Hypothalamus (tissue), 51 donors: Measurements from ENCODE around the gene UPF2.

Experiments
- DNase-seq, 51 donors: peaks; one replicate each; lab custom pipeline; 2025; lab: John Stamatoyannopoulos, UW

Gene UPF2

GRCh38 chr10:11962176-11962575 is 80.4 kb downstream of the UPF2 start:
- no peak for DNase-seq

GRCh38 chr10:11961771-11962170 is 80.8 kb downstream of the UPF2 start:
- DNase-seq: no peak

DNA sequence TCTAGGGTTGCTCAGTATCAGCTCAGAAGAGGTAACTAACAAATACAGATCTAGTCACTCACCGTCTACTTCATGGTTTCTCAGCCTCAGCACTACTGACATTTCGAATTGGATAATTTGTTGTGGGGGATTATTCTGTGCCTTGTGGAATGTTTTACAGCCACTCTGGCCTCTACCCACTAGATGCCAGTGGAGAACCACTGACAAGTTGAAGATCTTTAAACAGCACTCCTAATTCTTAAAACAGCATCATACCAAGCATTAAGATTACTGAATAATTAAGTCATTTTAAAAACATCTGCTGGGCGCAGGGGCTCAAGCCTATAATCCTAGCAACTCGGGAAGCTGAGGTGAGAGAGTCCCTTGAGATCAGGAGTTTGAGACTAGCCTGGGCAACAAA is 82.6 kb downstream of the UPF2 start:
- DNase-seq: no peak

- no peak for DNase-seq
Measured at GRCh38 chr10:11958956-11959355, 83.7 kb downstream of the UPF2 start.

DNA sequence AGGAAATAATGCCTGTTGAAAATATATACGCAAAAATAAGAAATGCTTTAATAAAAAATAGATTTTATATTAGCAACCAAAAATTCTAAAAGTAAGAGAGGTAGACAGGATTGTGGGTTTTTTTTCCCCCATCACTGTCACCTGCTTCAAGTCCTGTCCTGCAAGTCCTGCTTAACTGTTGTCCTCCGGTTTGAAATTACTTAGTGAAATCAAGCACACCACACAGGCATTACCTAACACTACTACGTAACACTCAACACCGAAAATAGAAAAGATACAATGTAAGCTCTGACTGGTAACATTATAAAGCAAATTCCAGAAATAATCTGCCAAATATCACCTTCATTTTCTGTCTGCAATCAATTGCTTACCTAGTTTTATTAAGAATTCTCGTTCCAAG is 90.9 kb downstream of the UPF2 start:
- no peak for DNase-seq

DNA sequence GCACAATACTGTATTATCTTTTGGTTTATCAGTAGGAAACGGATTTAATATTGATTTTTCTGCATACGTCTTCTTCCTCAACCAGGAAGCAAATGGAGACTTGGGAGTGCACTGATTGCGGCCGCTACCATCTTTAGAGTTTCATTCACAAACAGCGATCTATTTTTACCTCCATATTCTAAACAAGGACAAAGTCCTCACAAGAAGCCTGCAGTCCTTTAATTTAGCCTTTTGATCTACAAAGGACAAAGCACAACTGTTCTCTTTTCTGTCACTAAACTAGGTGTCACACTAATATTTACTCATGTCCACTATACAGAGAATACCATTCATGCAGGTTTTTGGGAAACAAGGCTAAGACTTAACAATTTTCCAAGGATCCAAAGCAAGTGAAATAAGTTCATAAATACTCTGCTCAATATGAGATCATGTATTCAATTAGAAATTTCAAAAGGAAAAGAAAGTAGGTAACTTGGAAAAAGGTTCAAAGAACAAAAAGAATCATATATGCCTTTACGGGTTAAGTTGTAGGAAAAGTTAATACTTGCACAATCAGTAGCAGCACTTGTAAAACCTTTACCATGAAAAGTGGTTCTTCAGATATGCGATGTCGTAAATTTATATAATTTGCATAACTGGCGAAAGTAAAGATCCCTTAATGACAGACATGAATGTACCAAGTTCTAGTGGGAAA is 92.1 kb downstream of the UPF2 start:
- no peak for DNase-seq

- DNase-seq: no peak
Measured at GRCh38 chr10:11949152-11949551, 93.5 kb downstream of the UPF2 start.

GRCh38 chr10:11946652-11947051 is 96.0 kb downstream of the UPF2 start:
- no peak for DNase-seq

- no peak for DNase-seq
Measured at GRCh38 chr10:11936389-11937152, 106.0 kb downstream of the UPF2 start.

DNA sequence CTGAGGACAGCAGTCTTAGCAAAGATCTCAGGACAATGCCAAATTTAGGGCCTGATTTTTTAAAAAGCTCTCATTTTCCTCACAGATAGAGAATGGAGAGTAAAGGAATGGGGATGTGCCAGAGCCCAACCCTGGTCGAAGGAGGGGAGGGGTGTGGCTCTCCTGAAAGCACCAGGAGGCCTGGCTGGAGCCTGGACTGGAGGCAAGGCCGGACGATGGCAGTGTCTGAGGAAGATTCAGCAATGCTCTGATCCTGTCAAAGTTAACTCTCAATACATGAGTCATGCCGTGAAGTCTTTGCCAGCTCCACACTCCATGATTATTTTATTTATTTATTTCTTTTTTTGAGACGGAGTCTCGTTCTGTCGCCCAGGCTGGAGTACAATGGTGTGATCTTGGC is 108.3 kb downstream of the UPF2 start:
- DNase-seq: no peak

DNA sequence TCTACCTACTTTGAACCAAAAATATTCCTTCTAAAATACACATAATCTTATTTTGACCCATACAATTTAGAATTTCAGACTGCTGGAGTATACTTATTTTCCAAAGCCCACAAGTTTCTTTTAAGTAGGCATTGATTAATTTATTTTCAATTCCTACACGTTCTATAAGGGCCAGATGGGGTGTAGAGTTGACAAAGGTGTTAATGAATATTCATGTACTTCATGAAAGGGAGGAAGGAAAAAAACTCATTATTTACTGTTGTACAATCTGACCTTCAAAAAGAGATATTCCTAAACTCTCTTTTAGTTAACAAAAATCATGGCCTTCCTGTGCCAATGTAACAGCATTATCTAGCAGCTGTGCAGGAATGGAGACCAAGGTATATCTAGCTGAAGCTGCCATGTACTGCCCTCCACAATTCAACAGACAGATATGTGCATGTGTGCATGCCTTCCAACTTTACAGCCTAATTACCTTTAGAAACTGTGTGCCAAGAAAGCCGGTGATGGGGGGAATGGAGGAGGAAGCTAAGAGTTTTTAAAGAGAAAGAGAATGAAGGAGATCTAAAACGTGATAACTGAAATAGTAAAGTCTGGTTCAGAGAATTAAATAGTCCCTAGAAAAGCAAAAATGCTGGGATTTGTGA is 108.9 kb downstream of the UPF2 start:
- no peak for DNase-seq

DNA sequence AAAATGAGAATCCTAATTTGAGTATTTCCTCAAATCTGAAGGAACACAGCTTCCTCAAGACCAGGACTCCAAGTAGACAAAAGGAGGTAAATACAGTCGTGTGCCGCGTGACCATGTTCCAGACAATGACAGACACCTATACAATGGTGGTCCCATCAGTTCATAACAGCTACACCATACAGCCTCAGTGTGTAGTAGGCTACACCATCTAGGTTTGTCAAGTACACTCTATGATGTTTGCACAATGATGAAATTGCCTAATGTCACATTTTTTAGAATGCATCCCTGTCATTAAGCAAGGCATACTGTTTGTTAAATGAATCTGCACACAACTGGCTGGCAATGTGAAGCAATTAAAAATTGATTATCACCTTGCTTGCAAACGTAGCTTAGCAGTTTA is 111.6 kb downstream of the UPF2 start:
- no peak for DNase-seq

DNA sequence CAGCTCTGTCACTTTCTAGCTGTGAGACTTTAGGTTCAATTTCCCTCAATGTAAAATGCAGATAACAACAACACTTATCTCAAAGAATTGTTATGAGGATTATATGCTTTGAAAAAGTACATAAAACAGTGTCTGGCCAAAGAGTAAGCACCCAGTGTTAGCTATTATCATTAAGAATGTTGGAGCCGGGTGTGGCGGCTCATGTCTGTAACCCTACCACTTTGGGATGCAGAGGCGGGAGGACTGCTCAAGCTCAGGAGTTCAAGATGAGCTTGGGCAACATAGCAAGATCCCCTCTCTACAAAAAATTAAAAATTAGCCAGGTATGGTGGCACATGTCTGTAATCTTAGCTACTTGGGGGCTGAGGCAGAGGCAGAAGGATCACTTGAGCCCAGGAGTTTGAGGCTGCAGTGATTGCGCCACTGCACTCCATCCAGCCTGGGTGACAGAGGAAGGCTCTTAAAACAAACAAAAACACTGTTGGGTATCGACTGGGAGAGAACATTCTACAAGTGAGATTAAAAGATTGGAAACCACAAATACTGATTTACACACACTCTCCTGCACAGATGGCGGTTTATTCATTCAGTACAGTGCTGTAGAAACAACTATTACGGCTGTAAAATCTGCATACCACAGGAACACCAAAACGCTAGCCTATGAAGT is 112.2 kb downstream of the UPF2 start:
- DNase-seq: no peak

- DNase-seq: no peak
Measured at GRCh38 chr10:11927746-11928145, 114.9 kb downstream of the UPF2 start.

GRCh38 chr10:11921800-11922392 is 120.7 kb downstream of the UPF2 start:
- DNase-seq: no peak

DNA sequence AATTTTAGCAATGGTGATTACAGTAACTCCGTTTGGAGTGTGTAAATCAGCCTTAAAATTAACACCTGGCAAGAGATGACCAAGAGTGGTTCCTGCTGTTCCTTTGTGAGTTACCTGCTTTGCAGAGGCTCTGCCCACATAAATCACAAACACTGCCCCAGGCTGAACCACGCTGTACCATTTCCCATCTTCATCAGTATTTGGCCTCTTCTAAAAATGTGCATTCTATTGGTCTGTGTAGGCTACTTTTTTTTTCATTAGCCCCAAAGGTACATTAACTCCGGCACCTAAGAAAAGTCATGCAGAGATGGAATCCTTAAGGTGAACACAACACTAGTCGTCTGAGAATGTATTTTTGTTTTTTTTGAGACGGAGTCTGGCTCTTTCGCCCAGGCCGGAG is 123.3 kb downstream of the UPF2 start:
- DNase-seq: no peak

- no peak for DNase-seq
Measured at GRCh38 chr10:11918384-11918783, 124.2 kb downstream of the UPF2 start.

DNA sequence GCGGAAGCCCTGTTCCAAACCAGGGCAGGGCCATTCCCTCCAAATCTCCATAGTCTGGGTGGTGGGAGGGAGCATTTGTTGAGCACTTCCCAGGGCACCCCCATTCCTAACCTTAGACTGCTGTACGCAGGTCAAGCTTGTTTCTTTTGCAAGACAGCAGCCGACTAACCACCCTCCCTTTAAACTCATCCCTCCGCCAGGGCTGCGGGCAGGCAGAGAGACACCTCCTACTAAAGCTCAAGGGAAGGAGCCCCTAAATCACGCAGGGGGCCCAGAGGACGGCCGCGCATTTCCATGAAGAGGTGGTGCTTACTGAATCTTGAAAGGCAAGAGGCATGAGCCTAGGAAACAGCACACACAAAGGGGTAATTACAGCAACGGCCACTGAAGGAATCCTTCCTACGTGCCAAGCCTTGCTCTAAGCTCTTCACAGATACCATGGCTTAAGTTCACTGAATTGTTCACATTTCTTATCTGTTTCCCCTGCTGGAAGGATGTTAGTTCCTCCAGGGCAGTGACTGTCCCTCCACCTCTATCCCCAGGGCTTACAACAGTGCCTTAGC is 129.4 kb downstream of the UPF2 start:
- no peak for DNase-seq

- no peak for DNase-seq
Measured at GRCh38 chr10:11910102-11910501, 132.5 kb downstream of the UPF2 start.

DNA sequence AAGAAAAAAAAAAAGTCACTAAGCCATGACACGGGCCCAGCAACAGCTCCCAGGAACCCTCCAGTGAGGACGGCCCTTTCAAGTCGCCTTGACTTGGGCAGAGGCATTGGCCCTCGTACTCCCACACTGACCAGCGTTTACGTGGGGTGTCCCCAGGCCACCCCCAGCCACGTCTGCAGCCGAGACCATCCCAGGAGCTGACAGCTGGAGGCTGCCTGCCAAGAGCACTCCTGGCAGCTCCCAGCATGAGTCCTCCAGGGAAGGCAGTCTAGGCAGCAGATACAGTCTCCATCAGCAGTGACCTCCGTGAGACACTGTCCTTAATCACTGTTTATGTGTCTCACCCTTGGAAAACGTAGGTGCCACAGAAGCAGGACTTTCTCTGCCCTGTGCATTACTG is 133.0 kb downstream of the UPF2 start:
- DNase-seq: no peak

DNA sequence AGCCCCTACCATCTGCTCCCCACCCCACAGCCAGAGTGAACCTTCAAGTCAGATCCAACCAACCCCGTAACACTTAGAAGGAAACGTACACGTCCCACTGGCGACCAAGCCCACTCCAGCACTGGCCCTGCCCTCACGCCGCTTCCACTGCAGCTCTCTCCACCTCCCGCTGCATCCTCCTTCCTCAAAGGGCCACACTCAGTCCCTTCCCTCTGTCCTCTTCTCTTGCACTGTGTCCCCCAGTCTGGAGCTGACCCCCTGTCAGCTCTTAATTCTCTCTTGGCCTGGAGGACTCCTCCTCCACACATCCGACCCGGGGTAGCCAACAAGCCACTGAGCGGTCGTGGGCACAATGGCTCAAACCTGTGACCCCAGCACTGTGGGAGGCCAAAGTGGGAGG is 133.6 kb downstream of the UPF2 start:
- DNase-seq: no peak
